ENCODE data around the gene FBXO34.

- TF ChIP-seq POLR2A (IDR thresholded peaks at IDR 0.05) (no peak), CTCF (IDR thresholded peaks at IDR 0.05) (no peak)
These were observed 2.9 kb downstream of the FBXO34 start for GRCh38 chr14:55274146-55274545.
